Putamen (tissue), 1 donor: ENCODE measurements around the gene FAM78A.

Experiments used
- DNase-seq: peaks from one replicate; pipeline ENCODE4 v3.0.0-alpha.2; 2016; ENCODE audit warnings: low spot score

The FAM78A gene

GRCh38 chr9:131302244-131303075 is 26.1 kb upstream of the FAM78A start:
- no peak for DNase-seq

- DNase-seq = no peak
Measured at GRCh38 chr9:131300444-131300843, 24.1 kb upstream of the FAM78A start.

GRCh38 chr9:131299961-131300347 is 23.6 kb upstream of the FAM78A start:
- no peak for DNase-seq

GRCh38 chr9:131299346-131299960 is 23.1 kb upstream of the FAM78A start:
- DNase-seq = no peak

DNA sequence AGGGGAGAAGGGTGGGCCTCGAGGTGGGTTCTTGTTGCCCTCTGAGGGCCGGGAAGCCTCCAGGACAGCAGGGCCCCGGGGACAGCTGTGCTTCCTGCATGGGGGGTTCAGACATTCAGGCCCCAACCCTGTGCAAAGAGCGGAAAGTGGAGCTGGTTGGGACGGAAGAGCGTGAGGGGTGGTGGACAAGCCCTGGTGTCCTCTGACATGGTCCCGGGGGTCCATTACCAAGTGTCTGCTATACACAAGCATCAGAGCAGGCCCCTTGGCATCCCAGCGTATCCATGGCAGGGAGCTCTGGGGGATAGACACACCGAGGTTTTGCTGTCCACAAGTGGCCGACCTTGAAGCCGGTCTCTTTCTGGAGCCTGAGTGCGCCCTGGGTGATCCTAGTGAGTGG is 22.5 kb upstream of the FAM78A start:
- DNase-seq = no peak

DNA sequence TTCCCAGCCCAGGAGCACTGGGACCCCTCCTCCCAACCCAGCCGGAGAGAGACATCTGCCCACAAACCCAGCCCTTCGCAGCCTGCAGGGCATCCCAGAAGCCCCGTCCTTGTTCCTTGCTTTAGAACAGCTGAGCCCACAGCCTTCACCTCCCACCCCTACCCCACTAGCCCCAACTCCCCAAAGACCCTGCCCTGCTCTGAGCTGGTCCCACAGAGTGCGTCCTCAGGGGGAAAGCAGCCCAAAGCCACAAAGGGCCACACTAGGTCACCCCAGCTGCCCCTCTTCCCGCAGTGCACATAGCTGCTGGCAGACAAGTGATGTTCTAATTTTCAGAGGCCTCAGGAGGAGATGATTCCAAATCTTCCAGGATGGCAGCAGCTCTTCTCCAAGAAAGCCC is 22.0 kb upstream of the FAM78A start:
- DNase-seq = no peak

DNA sequence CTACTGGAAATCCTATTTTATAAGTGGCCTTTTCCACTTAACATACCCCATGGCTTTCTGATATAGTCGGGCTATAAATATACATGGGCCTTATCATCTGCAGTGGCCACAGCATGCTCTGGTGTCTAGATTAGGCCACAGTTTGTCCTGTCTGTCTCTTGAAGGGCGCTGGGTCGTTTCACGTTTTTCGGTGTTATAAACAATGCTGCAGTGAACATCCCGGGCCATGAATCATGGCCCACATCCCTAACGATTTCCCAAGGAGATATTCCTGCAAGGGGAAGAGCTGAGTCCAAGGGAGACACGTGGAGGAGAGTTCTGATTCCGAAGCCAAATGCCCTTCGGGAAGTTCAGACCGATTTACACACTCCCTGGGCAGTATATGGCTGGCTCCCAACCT is 21.6 kb upstream of the FAM78A start:
- DNase-seq = no peak

- no peak for DNase-seq
Measured at GRCh38 chr9:131296906-131297500, 20.7 kb upstream of the FAM78A start.

DNA sequence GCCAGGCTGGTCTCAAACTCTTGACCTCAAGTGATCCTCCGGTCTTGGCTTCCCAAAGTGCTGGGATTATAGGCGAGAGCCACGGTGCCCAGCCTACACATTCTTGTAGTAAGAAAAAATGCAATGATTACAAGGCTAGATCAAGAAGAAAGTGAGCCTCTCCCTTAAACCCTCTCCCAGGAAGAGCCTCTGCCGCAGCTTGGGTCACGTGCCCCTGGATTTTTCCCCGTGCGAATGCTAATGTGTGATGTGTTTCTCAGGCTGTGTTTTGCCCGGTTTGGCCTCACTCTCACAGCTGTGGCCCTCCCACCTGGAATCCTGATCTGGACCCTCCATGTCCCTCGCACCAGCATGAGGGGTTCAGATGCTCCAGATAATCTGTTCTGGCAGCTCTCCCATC is 20.1 kb upstream of the FAM78A start:
- no peak for DNase-seq

- DNase-seq = no peak
Measured at GRCh38 chr9:131292937-131293336, 16.6 kb upstream of the FAM78A start.

GRCh38 chr9:131291795-131292315 is 15.5 kb upstream of the FAM78A start:
- DNase-seq = no peak

DNA sequence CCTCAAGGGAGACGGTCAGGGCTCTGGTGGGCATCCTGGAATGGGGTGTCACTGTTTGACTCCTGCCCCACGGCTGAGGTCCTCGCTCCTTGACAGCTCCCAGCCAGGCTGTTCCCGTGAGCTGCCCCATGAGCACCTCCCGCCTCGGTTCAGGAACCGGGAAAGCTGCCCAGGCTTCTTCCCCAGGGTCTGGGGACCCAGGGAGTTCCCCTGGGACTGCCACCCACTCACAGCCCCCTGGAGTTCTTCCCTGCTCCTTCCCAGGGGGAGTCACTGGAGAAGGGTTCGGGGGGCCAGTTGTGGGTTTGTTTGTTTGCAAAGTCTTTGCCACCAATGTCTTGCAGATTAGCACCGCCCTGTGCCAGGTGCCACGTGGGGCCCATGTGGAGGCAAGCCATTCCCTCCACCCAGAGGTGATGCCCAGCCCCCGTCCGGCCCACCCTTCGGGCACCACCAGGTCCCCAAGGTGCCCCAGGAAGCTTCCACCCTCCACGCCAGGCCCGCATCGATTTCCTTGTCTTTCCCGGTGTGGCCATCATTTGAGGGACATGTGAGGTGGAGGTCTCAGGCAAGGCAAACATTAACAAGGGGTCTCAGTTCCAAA is 14.6 kb upstream of the FAM78A start:
- no peak for DNase-seq

DNA sequence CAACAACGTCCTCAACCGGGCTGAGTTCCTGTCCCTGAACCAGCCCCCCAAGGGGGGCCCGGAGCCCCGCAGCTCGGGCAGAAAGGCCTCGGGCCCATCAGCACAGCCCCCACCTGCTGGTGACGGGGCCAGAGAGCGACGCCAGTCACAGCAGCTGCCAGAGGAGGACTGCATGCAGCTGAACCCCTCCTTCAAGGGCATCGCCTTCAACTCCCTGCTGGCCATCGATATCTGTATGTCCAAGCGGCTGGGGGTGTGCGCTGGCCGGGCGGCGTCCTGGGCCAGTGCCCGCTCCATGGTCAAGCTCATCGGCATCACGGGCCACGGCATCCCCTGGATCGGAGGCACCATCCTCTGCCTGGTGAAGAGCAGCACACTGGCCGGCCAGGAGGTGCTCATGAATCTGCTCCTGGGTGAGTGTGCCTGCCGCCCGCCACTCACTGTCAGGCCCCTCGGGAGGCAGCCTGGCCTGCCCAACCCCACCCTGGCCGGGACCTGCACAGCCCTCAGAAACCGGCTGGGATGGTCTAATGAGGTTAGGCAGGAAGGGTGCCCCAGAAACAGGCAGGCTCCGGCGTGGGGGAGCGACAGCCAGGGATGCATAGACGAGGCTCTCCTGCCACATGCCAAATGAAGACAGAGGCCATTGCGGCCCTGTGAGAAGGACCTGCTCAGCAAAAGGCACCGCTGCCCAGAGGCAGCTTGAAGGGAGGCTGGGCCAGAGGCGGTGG is 13.9 kb upstream of the FAM78A start:
- DNase-seq = no peak

- DNase-seq = peak; percentile 89
Measured at GRCh38 chr9:131289301-131290035, 13.2 kb upstream of the FAM78A start, which contains the start of gene PLPP7. Gene PLPP7, plus strand, starts transcription at chr9:131289723. Its CDS starts 275 bp downstream, at chr9:131289998.

- DNase-seq = no peak
Measured at GRCh38 chr9:131288217-131288616, 11.9 kb upstream of the FAM78A start.

GRCh38 chr9:131287359-131287758 is 11.0 kb upstream of the FAM78A start:
- no peak for DNase-seq

DNA sequence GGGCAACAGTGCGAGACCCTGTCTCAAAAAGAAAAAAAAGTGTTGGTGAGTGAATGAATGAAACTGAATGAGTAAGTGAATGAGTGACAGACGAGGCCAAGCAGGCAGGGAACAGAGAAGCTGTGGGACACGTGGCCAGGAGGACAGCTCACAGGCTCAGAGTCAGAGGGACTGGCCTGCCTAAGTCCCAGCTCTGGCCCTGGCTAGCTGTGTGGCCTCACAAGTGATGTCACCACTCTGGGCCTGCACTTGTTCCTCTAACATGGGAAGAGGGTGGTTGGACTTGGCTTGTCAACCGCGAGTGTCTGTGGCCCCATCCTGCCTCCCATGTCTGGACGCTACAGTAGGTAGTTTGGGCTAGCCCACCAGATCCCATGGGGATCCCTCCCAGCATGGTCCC is 8.5 kb upstream of the FAM78A start:
- DNase-seq = no peak

DNA sequence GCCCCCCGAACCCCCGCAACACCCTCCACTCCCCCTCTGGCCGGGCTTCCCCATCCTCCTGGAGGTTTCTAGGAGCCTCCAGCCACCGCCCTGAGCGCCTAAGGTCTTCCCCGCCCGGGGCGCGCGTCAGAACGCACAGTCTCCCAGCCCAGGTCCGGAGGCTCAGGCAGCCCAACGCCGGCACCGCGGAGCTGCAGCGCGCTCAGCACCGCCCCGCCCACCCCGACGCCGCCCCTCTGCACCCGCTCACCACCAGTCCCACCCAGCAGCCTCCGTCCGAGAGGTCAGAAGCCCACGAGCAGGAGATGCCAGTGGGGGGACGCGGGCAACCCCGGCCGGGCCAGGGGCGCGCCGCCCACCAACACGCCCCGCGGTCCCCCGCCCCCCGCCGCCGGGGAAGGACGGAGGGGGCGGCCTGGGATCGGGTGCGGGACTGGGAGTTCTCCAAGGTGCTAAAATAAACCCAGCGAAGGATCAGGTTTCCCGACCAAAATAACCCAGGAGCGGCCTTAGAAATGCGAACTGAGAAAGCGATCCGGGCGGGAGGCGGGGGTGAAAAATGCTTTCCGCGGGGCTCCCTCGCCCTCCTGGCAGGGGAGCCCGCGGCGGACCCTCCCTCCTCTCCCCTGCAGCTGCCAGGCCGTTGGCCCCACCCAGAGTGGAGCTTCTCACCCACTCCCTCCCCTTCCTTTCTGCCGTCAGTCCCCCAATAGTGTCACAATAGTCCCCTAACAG is 6.5 kb upstream of the FAM78A start:
- no peak for DNase-seq

DNA sequence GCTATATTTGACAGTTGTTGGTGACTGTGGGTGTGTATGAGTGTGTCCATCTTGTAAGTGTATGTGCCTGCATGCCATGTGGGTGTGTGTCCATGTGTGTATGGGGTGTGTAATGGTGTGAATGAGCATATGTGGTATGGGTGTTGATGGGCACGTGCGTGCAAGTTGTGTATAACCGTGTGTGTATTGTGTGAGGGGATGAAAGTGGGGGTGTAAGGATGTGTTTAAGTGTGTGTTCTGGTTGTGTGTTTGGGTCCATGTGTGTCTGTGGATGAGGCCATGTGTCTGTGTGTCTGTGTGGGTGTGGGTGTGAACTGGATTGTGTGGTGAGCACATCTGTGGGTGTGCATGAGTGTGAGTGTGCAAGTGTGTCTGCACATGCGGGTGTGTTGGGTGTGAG is 5.9 kb upstream of the FAM78A start:
- no peak for DNase-seq
